CD14-positive monocyte (primary cell): Measurements from ENCODE around the gene C15orf62. TPM values are rescaled to one million over a fixed set of nuclear protein-coding genes. Genes with fewer than 3 reads are reported as not detected.

Source experiments
- DNase-seq, 3 donors: peaks; one replicate each; pipeline ENCODE4 v3.0.0-alpha.2; 2011 to 2022
- H2AFZ ChIP-seq: 2 replicates; pipeline ENCODE4 v1.6.0; 2012; ENCODE audit warnings: mild to moderate bottlenecking, low read depth, low read length, inconsistent platforms; ENCODE audit not compliant: insufficient read depth, poor library complexity, severe bottlenecking
- H3K27ac ChIP-seq, 2 donors: 1 replicate in 1 of 2; 2 replicates in 1 of 2; pipeline ENCODE4 v1.5.1; 2012 to 2013; ENCODE audit warnings: low read length in 2 of 2, control low read depth in 1 of 2, inconsistent platforms in 1 of 2, low read depth in 1 of 2, mild to moderate bottlenecking in 1 of 2
- H3K27me3 ChIP-seq, 2 donors: one replicate each; pipeline versions ENCODE4 v1.6.0 to v1.6.1; 2011 to 2013; ENCODE audit warnings: low read length in 2 of 2; ENCODE audit not compliant: control insufficient read depth in 2 of 2, insufficient read depth in 2 of 2
- H3K36me3 ChIP-seq, 2 donors: replicated peaks in 1 of 2; 1 replicate in 1 of 2; 2 replicates in 1 of 2; pipeline versions ENCODE4 v1.5.1 to v1.6.1; 2012 to 2013; ENCODE audit warnings: low read length in 2 of 2, control low read depth in 1 of 2, inconsistent platforms in 1 of 2, mild to moderate bottlenecking in 1 of 2; ENCODE audit not compliant: insufficient read depth in 2 of 2, control insufficient read depth in 1 of 2
- H3K4me1 ChIP-seq, 2 donors: 1 replicate in 1 of 2; 2 replicates in 1 of 2; pipeline versions ENCODE4 v1.5.1 to v1.6.1; 2012 to 2013; ENCODE audit warnings: low read length in 2 of 2, control low read depth in 1 of 2, inconsistent platforms in 1 of 2, mild to moderate bottlenecking in 1 of 2, moderate library complexity in 1 of 2; ENCODE audit not compliant: insufficient read depth in 2 of 2, control insufficient read depth in 1 of 2
- H3K4me2 ChIP-seq: replicated peaks from 2 replicates; pipeline ENCODE3; 2012; ENCODE audit warnings: low read length, moderate library complexity, mild to moderate bottlenecking; ENCODE audit not compliant: poor library complexity, severe bottlenecking; ENCODE audit errors: extremely low read depth
- H3K4me3 ChIP-seq, 3 experiments: fragments of 200-600 bp in 1 of 3; sonication (generic) in 1 of 3; replicated peaks in 1 of 3; 1 replicate in 2 of 3; 2 replicates in 1 of 3; pipeline ENCODE4 v1.5.1; 2011 to 2013; ENCODE audit warnings: low read length in 3 of 3, mild to moderate bottlenecking in 3 of 3, control low read depth in 2 of 3, low read depth in 2 of 3, inconsistent platforms in 1 of 3, moderate library complexity in 1 of 3
- H3K79me2 ChIP-seq: 2 replicates; pipeline ENCODE4 v1.6.0; 2012; ENCODE audit warnings: mild to moderate bottlenecking, control low read depth, inconsistent platforms, low read length, moderate library complexity; ENCODE audit not compliant: insufficient read depth
- H3K9ac ChIP-seq: 2 replicates; pipeline ENCODE4 v1.6.0; 2017; ENCODE audit warnings: low read length, mild to moderate bottlenecking; ENCODE audit not compliant: insufficient read depth, poor library complexity, severe bottlenecking
- H3K9me3 ChIP-seq, 2 donors: replicated peaks in 1 of 2; 1 replicate in 1 of 2; 2 replicates in 1 of 2; pipeline versions ENCODE4 v1.5.1 to v1.6.1; 2012 to 2013; ENCODE audit warnings: low read length in 2 of 2, control low read depth in 1 of 2; ENCODE audit not compliant: control insufficient read depth in 1 of 2, insufficient read depth in 1 of 2
- H4K20me1 ChIP-seq: 2 replicates; pipeline ENCODE4 v1.6.0; 2012; ENCODE audit warnings: mild to moderate bottlenecking, low read length, control low read depth, moderate library complexity; ENCODE audit not compliant: insufficient read depth
- H3K27ac Mint-ChIP-seq, 7 donors: one replicate each; pipeline ENCODE4 v1.8.0; 2020; ENCODE audit warnings: mild to moderate bottlenecking in 7 of 7, mixed read lengths in 7 of 7, moderate library complexity in 6 of 7, inconsistent platforms in 2 of 7
- H3K27me3 Mint-ChIP-seq, 3 donors: one replicate each; pipeline ENCODE4 v1.8.0; 2021 to 2022; ENCODE audit warnings: low read depth in 3 of 3, mild to moderate bottlenecking in 3 of 3, mixed read lengths in 3 of 3, moderate library complexity in 3 of 3, inconsistent platforms in 1 of 3
- H3K36me3 Mint-ChIP-seq, 2 donors: one replicate each; pipeline ENCODE4 v1.8.0; 2020; ENCODE audit warnings: mixed read lengths in 2 of 2, inconsistent platforms in 1 of 2, mild to moderate bottlenecking in 1 of 2
- H3K4me1 Mint-ChIP-seq: one replicate; pipeline ENCODE4 v1.8.0; 2020; ENCODE audit warnings: mild to moderate bottlenecking, mixed read lengths
- H3K4me3 Mint-ChIP-seq, 2 donors: one replicate each; pipeline ENCODE4 v1.8.0; 2020; ENCODE audit warnings: mild to moderate bottlenecking in 2 of 2, mixed read lengths in 2 of 2, moderate library complexity in 1 of 2
- H3K9me3 Mint-ChIP-seq, 7 donors: one replicate each; pipeline ENCODE4 v1.8.0; 2020 to 2022; ENCODE audit warnings: mixed read lengths in 7 of 7, mild to moderate bottlenecking in 6 of 7, moderate library complexity in 6 of 7, inconsistent platforms in 2 of 7
- WGBS: methylation state at CpG from one replicate; pipeline ENCODE4 v1.1.5; 2013; ENCODE audit warnings: missing lambda C conversion rate; ENCODE audit not compliant: insufficient coverage; 5-methylcytosine and 5-hydroxymethylcytosine counted together
- intact Hi-C, 2 donors: fragments of 100-400 bp; cut with micrococcal nuclease; formaldehyde crosslinking; loops; one replicate each; pipeline versions ENCODE4 v1.15.0 to v1.15.1; 2023
- polyA plus RNA-seq, 3 donors: library from polyadenylated mRNA; depleted of rRNA in 1 of 3; unstranded in 2 of 3; stranded (reverse) in 1 of 3; fragments of 300-500 nt in 2 of 3; fragments of >200 nt in 1 of 3; fragmentation: Illumina TruSeq in 2 of 3; gene quantifications; 1 replicate in 2 of 3; 2 replicates in 1 of 3; pipeline ENCODE4 v1.2.3, GENCODE V29; 2012 to 2021
- TF ChIP-seq, protein P1 (sequence below): fragments of 200-600 bp; IDR thresholded peaks from one replicate; pipeline ENCODE4 v1.8.0; 2022; ENCODE audit warnings: antibody characterized with exemption, mild to moderate bottlenecking

Gene C15orf62
- polyA plus RNA-seq, 3 donors = 0.23 to 0.25 TPM; not detected in 1

DNA sequence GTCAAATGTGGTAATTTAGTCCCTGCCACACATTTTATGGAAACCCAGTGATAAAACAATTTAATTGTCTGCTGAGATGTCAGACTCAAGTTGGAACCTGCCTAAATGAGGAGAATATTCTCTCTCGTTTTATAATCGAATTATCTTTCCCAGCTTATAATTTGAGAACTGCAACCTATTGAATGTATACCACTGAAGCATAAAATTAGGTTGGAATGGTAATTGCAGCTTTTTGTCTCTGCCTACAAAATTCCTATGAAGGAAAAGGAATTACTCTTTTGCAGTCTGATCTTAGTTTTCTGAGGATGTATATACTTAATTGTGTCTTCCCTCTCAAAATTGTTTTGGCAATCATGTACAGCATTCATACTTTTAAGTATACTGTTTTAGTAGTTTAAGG lies 45.9 kb upstream of the C15orf62 start:
- no peak overlapping the region for H3K4me3 ChIP-seq
- H4K20me1 ChIP-seq = no peaks in the 10 kb centered on the region
- no peaks in the 10 kb centered on the region for H3K9me3 Mint-ChIP-seq
- TF ChIP-seq, protein P1, sequence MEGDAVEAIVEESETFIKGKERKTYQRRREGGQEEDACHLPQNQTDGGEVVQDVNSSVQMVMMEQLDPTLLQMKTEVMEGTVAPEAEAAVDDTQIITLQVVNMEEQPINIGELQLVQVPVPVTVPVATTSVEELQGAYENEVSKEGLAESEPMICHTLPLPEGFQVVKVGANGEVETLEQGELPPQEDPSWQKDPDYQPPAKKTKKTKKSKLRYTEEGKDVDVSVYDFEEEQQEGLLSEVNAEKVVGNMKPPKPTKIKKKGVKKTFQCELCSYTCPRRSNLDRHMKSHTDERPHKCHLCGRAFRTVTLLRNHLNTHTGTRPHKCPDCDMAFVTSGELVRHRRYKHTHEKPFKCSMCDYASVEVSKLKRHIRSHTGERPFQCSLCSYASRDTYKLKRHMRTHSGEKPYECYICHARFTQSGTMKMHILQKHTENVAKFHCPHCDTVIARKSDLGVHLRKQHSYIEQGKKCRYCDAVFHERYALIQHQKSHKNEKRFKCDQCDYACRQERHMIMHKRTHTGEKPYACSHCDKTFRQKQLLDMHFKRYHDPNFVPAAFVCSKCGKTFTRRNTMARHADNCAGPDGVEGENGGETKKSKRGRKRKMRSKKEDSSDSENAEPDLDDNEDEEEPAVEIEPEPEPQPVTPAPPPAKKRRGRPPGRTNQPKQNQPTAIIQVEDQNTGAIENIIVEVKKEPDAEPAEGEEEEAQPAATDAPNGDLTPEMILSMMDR = no peak
- no peak overlapping the region for H3K4me2 ChIP-seq
- no peak overlapping the region for H3K9ac ChIP-seq
- no peaks in the 10 kb centered on the region for H3K27me3 ChIP-seq
- H3K27ac Mint-ChIP-seq = no peak overlapping the region
- intact Hi-C loops = no loop called here
- WGBS = no CpG with 5 or more reads among the region's 2 CpGs
- no peak for DNase-seq
- H3K4me1 ChIP-seq = no peaks in the 10 kb centered on the region
- no peaks in the 10 kb centered on the region for H3K4me1 Mint-ChIP-seq
- peaks cover 24 to 48% of the 10 kb centered on the region in 2 donors for H3K36me3 Mint-ChIP-seq
- no peak overlapping the region for H3K27ac ChIP-seq
- peaks cover 0 to 58% of the 10 kb centered on the region in 2 donors for H3K36me3 ChIP-seq
- no peaks in the 10 kb centered on the region for H3K9me3 ChIP-seq
- H2AFZ ChIP-seq = no peak overlapping the region
- no peaks in the 10 kb centered on the region for H3K27me3 Mint-ChIP-seq
- no peak overlapping the region for H3K4me3 Mint-ChIP-seq
- no peaks in the 10 kb centered on the region for H3K79me2 ChIP-seq

DNA sequence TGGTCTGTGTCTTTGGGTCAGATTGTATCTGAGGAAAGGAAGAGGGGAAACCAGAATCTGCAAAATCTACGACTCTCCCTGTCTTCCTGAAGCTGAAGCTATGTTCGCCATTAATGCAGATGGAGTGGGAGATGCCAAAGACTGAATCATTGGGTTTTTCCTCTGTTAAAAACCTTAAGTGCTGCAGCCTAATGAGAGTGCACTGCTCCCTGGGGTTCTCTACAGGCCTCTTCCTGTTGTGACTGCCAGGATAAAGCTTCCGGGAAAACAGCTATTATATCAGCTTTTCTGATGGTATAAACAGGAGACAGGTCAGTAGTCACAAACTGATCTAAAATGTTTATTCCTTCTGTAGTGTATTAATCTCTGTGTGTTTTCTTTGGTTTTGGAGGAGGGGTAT lies 38.7 kb upstream of the C15orf62 start:
- peaks cover 49 to 76% of the 10 kb centered on the region in 2 donors for H3K36me3 Mint-ChIP-seq
- H2AFZ ChIP-seq = no peak overlapping the region
- intact Hi-C loops = no loop called here
- H3K27me3 ChIP-seq = no peaks in the 10 kb centered on the region
- peaks cover 32 to 77% of the 10 kb centered on the region in 2 donors for H3K36me3 ChIP-seq
- no peaks in the 10 kb centered on the region for H3K9me3 Mint-ChIP-seq
- no peaks in the 10 kb centered on the region for H3K9me3 ChIP-seq
- H3K4me1 ChIP-seq = no peaks in the 10 kb centered on the region
- H3K27me3 Mint-ChIP-seq = no peaks in the 10 kb centered on the region
- no peaks in the 10 kb centered on the region for H3K79me2 ChIP-seq
- no peak overlapping the region for H3K4me3 ChIP-seq
- no peak overlapping the region for H3K4me3 Mint-ChIP-seq
- no peaks in the 10 kb centered on the region for H3K4me1 Mint-ChIP-seq
- DNase-seq = no peak
- H3K9ac ChIP-seq = no peak overlapping the region
- no peak overlapping the region for H3K27ac ChIP-seq
- peak overlapping the region in 2 of 7 donors; percentile 43 to 50 for H3K27ac Mint-ChIP-seq
- TF ChIP-seq, protein P1 = no peak
- no peak overlapping the region for H3K4me2 ChIP-seq
- H4K20me1 ChIP-seq = no peaks in the 10 kb centered on the region
- 100% methylated on average over 2 of the region's 3 CpGs for WGBS
